ENCODE data around the gene ABCC12. TPM values are rescaled to one million over a fixed set of nuclear protein-coding genes. Genes with fewer than 3 reads are reported as not detected.

Gene ABCC12
- polyA plus RNA-seq, 1 donor from 2014 or later: not detected

DNA sequence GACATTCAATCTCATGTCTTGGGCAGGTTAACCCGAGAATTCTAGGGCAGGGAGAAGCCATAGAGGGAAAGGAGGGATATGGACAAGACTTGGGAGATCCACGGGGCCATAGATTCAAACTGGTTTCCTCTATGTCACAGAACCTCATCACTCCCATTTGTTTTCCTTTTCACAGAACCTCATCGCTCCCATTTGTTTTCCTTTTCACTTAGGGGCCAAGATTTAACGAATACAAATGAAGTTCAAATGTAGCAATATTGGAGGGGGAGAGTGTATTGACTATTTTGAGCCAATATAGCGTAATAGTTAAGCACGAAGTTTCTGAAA lies 49.0 kb upstream of the ABCC12 start:
- Histone ChIP-seq H3K9ac (ENCODE audit: low read length) (no peak overlapping the region), H3F3A (ENCODE audit: insufficient read depth, low read length, poor library complexity, severe bottlenecking) (no peaks in the 10 kb centered on the region), H3K9me2 (ENCODE audit: insufficient read depth, low read length) (no peaks in the 10 kb centered on the region), H3K4me2 (ENCODE audit: low read length) (no peak overlapping the region), H4K20me1 (ENCODE audit: insufficient read depth) (no peaks in the 10 kb centered on the region), H3K27ac (ENCODE audit: low read length) (no peak overlapping the region), H3K4me3 (ENCODE audit: low read length) (no peak overlapping the region), H2AFZ (ENCODE audit: low read depth, low read length) (no peak overlapping the region), H3K27me3 (ENCODE audit: insufficient read depth, low read depth, low read length) (no peaks in the 10 kb centered on the region), H3K9me3 (ENCODE audit: low read length) (no peaks in the 10 kb centered on the region), H3K36me3 (ENCODE audit: insufficient read depth, low read length) (no peaks in the 10 kb centered on the region), H3K79me2 (replicated peaks; ENCODE audit: insufficient read depth, low read length) (no peaks in the 10 kb centered on the region)
- no peak for TF ChIP-seq EZH2 (IDR thresholded peaks at IDR 0.05; ENCODE audit: borderline replicate concordance, insufficient read depth, low read length, poor library complexity, severe bottlenecking)
- TF ChIP-seq SMC3 (conservative IDR thresholded peaks at IDR 0.05; ENCODE audit: poor library complexity): no peak
- TF ChIP-seq TAF1 (IDR thresholded peaks at IDR 0.05; ENCODE audit: low read depth): no peak
- no peak for TF ChIP-seq EP300 (conservative IDR thresholded peaks at IDR 0.05; ENCODE audit: poor library complexity, severe bottlenecking)
- no peak for TF ChIP-seq RAD21 (conservative IDR thresholded peaks at IDR 0.05)
- TF ChIP-seq MXI1 (conservative IDR thresholded peaks at IDR 0.05; ENCODE audit: poor library complexity, severe bottlenecking): no peak
- TF ChIP-seq, protein P1, sequence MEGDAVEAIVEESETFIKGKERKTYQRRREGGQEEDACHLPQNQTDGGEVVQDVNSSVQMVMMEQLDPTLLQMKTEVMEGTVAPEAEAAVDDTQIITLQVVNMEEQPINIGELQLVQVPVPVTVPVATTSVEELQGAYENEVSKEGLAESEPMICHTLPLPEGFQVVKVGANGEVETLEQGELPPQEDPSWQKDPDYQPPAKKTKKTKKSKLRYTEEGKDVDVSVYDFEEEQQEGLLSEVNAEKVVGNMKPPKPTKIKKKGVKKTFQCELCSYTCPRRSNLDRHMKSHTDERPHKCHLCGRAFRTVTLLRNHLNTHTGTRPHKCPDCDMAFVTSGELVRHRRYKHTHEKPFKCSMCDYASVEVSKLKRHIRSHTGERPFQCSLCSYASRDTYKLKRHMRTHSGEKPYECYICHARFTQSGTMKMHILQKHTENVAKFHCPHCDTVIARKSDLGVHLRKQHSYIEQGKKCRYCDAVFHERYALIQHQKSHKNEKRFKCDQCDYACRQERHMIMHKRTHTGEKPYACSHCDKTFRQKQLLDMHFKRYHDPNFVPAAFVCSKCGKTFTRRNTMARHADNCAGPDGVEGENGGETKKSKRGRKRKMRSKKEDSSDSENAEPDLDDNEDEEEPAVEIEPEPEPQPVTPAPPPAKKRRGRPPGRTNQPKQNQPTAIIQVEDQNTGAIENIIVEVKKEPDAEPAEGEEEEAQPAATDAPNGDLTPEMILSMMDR (IDR thresholded peaks at IDR 0.05; ENCODE audit: poor library complexity, severe bottlenecking): no peak
- TF ChIP-seq, protein P2, sequence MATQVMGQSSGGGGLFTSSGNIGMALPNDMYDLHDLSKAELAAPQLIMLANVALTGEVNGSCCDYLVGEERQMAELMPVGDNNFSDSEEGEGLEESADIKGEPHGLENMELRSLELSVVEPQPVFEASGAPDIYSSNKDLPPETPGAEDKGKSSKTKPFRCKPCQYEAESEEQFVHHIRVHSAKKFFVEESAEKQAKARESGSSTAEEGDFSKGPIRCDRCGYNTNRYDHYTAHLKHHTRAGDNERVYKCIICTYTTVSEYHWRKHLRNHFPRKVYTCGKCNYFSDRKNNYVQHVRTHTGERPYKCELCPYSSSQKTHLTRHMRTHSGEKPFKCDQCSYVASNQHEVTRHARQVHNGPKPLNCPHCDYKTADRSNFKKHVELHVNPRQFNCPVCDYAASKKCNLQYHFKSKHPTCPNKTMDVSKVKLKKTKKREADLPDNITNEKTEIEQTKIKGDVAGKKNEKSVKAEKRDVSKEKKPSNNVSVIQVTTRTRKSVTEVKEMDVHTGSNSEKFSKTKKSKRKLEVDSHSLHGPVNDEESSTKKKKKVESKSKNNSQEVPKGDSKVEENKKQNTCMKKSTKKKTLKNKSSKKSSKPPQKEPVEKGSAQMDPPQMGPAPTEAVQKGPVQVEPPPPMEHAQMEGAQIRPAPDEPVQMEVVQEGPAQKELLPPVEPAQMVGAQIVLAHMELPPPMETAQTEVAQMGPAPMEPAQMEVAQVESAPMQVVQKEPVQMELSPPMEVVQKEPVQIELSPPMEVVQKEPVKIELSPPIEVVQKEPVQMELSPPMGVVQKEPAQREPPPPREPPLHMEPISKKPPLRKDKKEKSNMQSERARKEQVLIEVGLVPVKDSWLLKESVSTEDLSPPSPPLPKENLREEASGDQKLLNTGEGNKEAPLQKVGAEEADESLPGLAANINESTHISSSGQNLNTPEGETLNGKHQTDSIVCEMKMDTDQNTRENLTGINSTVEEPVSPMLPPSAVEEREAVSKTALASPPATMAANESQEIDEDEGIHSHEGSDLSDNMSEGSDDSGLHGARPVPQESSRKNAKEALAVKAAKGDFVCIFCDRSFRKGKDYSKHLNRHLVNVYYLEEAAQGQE (IDR thresholded peaks at IDR 0.05; ENCODE audit: borderline replicate concordance): no peak

DNA sequence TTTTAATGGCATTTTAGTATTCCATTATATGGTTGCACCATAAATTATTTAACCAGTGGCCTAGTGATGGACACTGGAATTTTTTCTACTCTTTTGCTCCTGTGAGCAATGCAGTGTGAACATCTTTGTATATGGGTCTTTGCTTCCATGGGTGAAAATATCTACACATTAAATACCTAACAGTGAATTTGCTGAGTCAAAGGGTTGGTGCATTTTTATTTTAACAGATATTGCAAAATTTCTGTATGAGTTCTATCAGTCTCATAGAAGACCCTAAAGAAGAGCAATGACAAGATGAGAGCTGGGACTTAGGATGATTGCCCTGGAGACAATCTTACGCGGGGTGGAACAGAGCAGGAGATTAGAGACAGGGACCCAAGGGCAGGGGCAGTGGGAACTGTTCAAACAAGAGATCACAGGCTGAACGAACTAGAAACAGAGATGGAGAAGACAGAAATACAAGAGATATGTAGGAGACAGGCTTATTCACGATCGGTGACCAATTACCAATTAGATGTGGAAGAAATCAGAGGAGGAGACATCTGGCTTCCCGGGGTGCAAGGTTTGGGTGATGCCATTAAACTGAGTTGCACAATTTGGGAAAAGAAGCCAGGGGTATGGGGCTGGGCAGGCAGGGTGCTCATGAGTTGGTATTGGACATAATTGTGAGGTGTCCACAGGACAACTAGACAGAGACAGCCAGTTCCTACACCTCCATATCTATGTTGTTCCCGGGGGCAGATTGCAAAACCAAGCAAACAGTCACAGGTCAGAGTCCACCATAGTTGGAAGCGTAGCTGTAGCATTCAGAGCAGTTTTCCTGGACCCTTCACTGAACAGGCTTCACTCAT lies 48.4 kb upstream of the ABCC12 start:
- Histone ChIP-seq H2AFZ (ENCODE audit: low read depth, low read length) (no peak overlapping the region), H3K4me3 (ENCODE audit: low read length) (no peak overlapping the region), H3K27ac (ENCODE audit: low read length) (no peak overlapping the region), H3K4me2 (ENCODE audit: low read length) (no peak overlapping the region), H3K79me2 (replicated peaks; ENCODE audit: insufficient read depth, low read length) (no peaks in the 10 kb centered on the region), H4K20me1 (ENCODE audit: insufficient read depth) (no peaks in the 10 kb centered on the region), H3F3A (ENCODE audit: insufficient read depth, low read length, poor library complexity, severe bottlenecking) (no peaks in the 10 kb centered on the region), H3K9me3 (ENCODE audit: low read length) (no peaks in the 10 kb centered on the region), H3K9ac (ENCODE audit: low read length) (no peak overlapping the region), H3K36me3 (ENCODE audit: insufficient read depth, low read length) (no peaks in the 10 kb centered on the region), H3K9me2 (ENCODE audit: insufficient read depth, low read length) (no peaks in the 10 kb centered on the region), H3K27me3 (ENCODE audit: insufficient read depth, low read depth, low read length) (no peaks in the 10 kb centered on the region)
- TF ChIP-seq POLR2AphosphoS5 (IDR thresholded peaks at IDR 0.05) (no peak), TAF1 (IDR thresholded peaks at IDR 0.05; ENCODE audit: low read depth) (no peak), SMC3 (conservative IDR thresholded peaks at IDR 0.05; ENCODE audit: poor library complexity) (no peak), MXI1 (conservative IDR thresholded peaks at IDR 0.05; ENCODE audit: poor library complexity, severe bottlenecking) (no peak), EP300 (conservative IDR thresholded peaks at IDR 0.05; ENCODE audit: poor library complexity, severe bottlenecking) (no peak), EZH2 (IDR thresholded peaks at IDR 0.05; ENCODE audit: borderline replicate concordance, insufficient read depth, low read length, poor library complexity, severe bottlenecking) (no peak), RAD21 (conservative IDR thresholded peaks at IDR 0.05) (no peak)
- TF ChIP-seq, protein P2 (IDR thresholded peaks at IDR 0.05; ENCODE audit: borderline replicate concordance): no peak
- TF ChIP-seq, protein P1 (IDR thresholded peaks at IDR 0.05; ENCODE audit: poor library complexity, severe bottlenecking): no peak

Measured in neural cell (in vitro differentiated cells).